ENCODE measurements around the gene STOML1. TPM values are rescaled to one million over a fixed set of nuclear protein-coding genes. Genes with fewer than 3 reads are reported as not detected.

Gene STOML1
- total RNA-seq, 1 experiment from 2014 or later = 5.4 TPM

DNA sequence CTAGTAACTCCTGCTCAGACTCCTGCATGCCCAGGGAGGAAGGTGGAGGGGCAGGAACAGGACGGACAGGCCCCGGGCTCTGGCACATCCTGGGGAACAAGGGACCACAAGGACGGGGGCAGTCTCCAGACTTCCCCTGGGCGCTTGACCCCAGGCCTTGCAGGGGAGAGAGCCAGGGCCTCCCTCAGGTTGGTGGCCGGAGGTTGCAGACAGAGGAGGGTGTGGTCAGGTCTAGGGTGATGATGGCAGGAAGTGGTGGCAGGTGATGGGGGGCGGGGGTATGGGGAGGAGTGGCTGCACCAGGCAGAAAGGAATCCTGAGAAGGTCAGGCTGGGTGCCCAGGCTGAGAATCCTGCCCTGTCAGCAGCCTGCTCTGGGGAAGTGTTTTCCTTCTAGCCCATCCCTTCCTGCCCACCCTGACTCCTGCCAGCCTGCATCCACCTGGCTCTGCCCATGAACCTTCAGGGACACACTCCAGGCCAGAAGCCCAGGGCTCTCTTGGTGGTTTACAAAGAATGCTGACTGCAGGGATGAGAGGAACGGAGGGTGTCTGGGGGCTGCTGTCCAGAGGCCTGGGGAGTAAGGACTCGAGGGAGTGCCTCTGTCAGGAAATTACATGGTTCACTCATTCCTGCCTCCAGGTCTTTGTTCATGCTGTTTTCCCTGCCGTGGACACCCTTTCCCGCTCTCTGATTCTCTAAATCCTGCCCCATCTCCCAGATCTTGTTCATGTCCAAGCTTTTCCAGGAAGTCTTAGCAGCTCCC, 50.0 kb downstream of the STOML1 start:
- Mint-ChIP-seq H3K4me3 (no peak overlapping the region), H3K27ac (no peak overlapping the region), H3K27me3 (ENCODE audit: low read depth) (no peaks in the 10 kb centered on the region), H3K4me1 (no peaks in the 10 kb centered on the region), H3K9me3 (no peaks in the 10 kb centered on the region), H3K36me3 (no peaks in the 10 kb centered on the region)
- TF ChIP-seq GRHL2 (CRISPR knock-in tag; IDR thresholded peaks at IDR 0.05; ENCODE audit: insufficient replicate concordance, severe bottlenecking) (no peak), KAT7 (CRISPR knock-in tag; IDR thresholded peaks at IDR 0.05; ENCODE audit: borderline replicate concordance) (no peak)
- TF ChIP-seq, protein P1, sequence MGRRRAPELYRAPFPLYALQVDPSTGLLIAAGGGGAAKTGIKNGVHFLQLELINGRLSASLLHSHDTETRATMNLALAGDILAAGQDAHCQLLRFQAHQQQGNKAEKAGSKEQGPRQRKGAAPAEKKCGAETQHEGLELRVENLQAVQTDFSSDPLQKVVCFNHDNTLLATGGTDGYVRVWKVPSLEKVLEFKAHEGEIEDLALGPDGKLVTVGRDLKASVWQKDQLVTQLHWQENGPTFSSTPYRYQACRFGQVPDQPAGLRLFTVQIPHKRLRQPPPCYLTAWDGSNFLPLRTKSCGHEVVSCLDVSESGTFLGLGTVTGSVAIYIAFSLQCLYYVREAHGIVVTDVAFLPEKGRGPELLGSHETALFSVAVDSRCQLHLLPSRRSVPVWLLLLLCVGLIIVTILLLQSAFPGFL (CRISPR knock-in tag; IDR thresholded peaks at IDR 0.05; ENCODE audit: borderline replicate concordance) = no peak
- ATAC-seq (0 out of 2 replicates have a peak, but pooled peaks have one; percentile 14), DNase-seq (ENCODE audit: low spot score) (no peak)
- ChIA-PET CTCF (interaction anchor here (0.9 to 1.0 kb wide), 2 partner anchors 14 to 106 kb away, joined by 3 to 5 read pairs; no protein-coding TSS in a partner anchor), POLR2A (interaction anchor here (0.8 kb wide), 1 partner anchor 9 kb away, joined by 3 read pairs; no protein-coding TSS in a partner anchor)

DNA sequence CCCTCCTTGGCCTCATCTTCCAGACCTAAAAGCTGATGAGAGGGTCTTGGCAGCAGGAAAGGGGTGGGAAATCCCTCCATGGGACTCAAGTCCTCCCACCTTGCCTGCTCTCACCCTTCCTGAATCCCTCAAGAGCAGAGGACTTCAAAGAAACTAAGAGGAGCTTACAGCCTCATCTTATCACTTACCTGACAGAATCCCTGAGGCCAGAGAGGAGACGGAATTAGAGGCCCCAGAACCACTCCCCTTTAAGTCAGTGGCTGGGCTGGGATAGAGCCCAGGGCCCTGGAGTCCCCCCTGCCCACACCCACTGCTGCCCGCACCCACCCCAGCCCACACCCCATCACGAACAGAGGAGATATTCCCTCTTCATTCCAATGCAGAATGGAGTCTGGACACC, 50.6 kb downstream of the STOML1 start:
- DNase-seq (ENCODE audit: low spot score) (no peak), ATAC-seq (no peak)
- H3K9me3 Mint-ChIP-seq = no peaks in the 10 kb centered on the region
- no peaks in the 10 kb centered on the region for H3K27me3 Mint-ChIP-seq (ENCODE audit: low read depth)
- peaks cover 2% of the 10 kb centered on the region for H3K4me1 Mint-ChIP-seq
- no peak for TF ChIP-seq IRF2 (CRISPR knock-in tag; IDR thresholded peaks at IDR 0.05; ENCODE audit: borderline replicate concordance, low read depth)
- no peak overlapping the region for H3K27ac Mint-ChIP-seq
- no peak overlapping the region for H3K4me3 Mint-ChIP-seq
- ChIA-PET CTCF (interaction anchor here (0.5 to 2.7 kb wide), 4 partner anchors 10 to 112 kb away, joined by 3 to 13 read pairs (median 4); no protein-coding TSS in a partner anchor), POLR2A (interaction anchor here (0.6 to 0.8 kb wide), 2 partner anchors 10 to 12 kb away, joined by 3 read pairs; no protein-coding TSS in a partner anchor)
- H3K36me3 Mint-ChIP-seq = no peaks in the 10 kb centered on the region

DNA sequence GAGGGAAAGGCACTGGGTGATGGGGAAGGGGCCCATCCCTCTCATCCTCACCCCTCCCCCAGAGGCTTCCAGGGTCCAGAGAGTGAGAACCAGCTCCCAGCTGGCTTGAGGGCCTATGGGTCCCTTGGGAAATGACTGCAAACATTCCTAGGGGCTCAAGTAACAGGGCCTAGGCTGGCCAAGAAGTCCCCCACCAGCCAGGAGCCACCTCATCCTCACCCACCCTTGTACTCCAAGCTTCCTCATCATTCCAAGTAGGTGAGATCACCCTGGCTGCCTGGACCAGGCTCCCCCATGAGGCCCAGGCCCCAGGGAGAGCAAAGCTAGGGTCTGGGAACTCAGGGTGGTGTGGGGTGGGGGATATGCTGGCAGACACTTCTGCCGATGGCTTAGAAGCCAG, 51.1 kb downstream of the STOML1 start:
- ChIA-PET POLR2A (interaction anchor here (0.6 to 0.8 kb wide), 2 partner anchors 10 to 12 kb away, joined by 3 read pairs; no protein-coding TSS in a partner anchor), CTCF (interaction anchor here (0.5 to 2.7 kb wide), 4 partner anchors 10 to 113 kb away, joined by 3 to 13 read pairs (median 4); no protein-coding TSS in a partner anchor)
- H3K9me3 Mint-ChIP-seq = no peaks in the 10 kb centered on the region
- no peak overlapping the region for H3K4me3 Mint-ChIP-seq
- H3K4me1 Mint-ChIP-seq = peaks cover 5% of the 10 kb centered on the region
- no peak; the same call in 1 of the 2 replicates for ATAC-seq
- TF ChIP-seq SOX15 (CRISPR knock-in tag; IDR thresholded peaks at IDR 0.05) (no peak), ZNF232 (CRISPR knock-in tag; IDR thresholded peaks at IDR 0.05) (no peak), SMAD4 (CRISPR knock-in tag; IDR thresholded peaks at IDR 0.05) (no peak), FOXK1 (CRISPR knock-in tag; IDR thresholded peaks at IDR 0.05) (no peak), NFATC4 (CRISPR knock-in tag; IDR thresholded peaks at IDR 0.05) (no peak)
- no peaks in the 10 kb centered on the region for H3K27me3 Mint-ChIP-seq (ENCODE audit: low read depth)
- H3K36me3 Mint-ChIP-seq = no peaks in the 10 kb centered on the region
- H3K27ac Mint-ChIP-seq = no peak overlapping the region
- no peak for DNase-seq (ENCODE audit: low spot score)

DNA sequence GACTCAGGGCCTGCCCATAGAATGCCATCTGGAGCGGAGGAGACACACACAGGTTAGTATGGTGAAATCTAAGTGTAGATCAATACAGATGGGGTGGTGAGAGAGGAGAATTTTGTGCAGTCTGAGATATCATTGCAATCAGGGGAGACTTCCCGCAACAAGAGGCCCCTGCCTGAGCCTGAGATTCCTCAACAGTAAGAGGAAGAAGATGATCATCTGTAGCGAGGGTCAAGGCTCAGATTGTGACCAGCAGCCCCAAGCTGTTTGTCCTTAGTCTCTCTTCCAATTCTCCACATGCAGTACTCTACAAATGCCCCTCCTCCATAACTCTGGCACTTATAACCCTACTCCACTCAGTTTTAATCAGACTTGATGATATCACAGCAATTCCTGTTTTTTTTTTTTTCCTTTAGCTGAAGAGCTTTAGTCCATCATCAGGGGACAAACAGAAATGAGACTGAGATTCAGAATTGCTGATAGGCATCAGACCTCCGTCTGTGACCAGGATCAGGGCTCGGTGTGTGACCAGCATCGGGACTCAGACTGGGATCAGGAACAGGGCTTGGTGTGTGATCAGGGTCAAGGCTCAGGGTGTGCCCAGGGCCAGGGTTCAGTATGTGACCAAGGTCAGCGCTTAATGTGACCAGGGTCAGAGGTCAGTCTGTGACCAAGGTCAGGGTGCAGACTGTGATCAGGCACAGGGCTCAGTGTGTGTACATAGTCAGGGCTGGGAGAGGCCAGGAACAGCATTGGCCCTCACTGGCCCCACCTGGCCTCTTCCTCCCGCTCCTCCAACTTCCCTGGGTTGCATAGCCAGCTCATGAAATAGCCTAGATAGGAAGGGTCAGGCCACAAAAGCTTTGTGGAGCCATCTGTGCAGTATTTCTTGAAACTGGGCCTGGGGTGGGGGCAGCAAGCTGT, 51.8 kb downstream of the STOML1 start:
- no peak for DNase-seq (ENCODE audit: low spot score)
- Mint-ChIP-seq H3K4me1 (peaks cover 10% of the 10 kb centered on the region), H3K9me3 (no peaks in the 10 kb centered on the region), H3K4me3 (no peak overlapping the region), H3K36me3 (no peaks in the 10 kb centered on the region), H3K27me3 (ENCODE audit: low read depth) (no peaks in the 10 kb centered on the region), H3K27ac (no peak overlapping the region)
- ChIA-PET CTCF (interaction anchor here (1.1 to 2.7 kb wide), 3 partner anchors 11 to 12 kb away, joined by 4 to 13 read pairs (median 6); no protein-coding TSS in a partner anchor), POLR2A (interaction anchor here (0.6 kb wide), 1 partner anchor 13 kb away, joined by 3 read pairs; no protein-coding TSS in a partner anchor)
- ATAC-seq = no peak
- TF ChIP-seq RORB (CRISPR knock-in tag; IDR thresholded peaks at IDR 0.05) (no peak), ZNF396 (CRISPR knock-in tag; IDR thresholded peaks at IDR 0.05; ENCODE audit: borderline replicate concordance) (no peak), GRHL2 (CRISPR knock-in tag; IDR thresholded peaks at IDR 0.05; ENCODE audit: insufficient replicate concordance, severe bottlenecking) (no peak), SMAD4 (CRISPR knock-in tag; IDR thresholded peaks at IDR 0.05) (no peak)
- TF ChIP-seq, protein P2, sequence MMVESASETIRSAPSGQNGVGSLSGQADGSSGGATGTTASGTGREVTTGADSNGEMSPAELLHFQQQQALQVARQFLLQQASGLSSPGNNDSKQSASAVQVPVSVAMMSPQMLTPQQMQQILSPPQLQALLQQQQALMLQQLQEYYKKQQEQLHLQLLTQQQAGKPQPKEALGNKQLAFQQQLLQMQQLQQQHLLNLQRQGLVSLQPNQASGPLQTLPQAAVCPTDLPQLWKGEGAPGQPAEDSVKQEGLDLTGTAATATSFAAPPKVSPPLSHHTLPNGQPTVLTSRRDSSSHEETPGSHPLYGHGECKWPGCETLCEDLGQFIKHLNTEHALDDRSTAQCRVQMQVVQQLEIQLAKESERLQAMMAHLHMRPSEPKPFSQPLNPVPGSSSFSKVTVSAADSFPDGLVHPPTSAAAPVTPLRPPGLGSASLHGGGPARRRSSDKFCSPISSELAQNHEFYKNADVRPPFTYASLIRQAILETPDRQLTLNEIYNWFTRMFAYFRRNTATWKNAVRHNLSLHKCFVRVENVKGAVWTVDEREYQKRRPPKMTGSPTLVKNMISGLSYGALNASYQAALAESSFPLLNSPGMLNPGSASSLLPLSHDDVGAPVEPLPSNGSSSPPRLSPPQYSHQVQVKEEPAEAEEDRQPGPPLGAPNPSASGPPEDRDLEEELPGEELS (CRISPR knock-in tag; IDR thresholded peaks at IDR 0.05) = no peak
- TF ChIP-seq, protein P3, sequence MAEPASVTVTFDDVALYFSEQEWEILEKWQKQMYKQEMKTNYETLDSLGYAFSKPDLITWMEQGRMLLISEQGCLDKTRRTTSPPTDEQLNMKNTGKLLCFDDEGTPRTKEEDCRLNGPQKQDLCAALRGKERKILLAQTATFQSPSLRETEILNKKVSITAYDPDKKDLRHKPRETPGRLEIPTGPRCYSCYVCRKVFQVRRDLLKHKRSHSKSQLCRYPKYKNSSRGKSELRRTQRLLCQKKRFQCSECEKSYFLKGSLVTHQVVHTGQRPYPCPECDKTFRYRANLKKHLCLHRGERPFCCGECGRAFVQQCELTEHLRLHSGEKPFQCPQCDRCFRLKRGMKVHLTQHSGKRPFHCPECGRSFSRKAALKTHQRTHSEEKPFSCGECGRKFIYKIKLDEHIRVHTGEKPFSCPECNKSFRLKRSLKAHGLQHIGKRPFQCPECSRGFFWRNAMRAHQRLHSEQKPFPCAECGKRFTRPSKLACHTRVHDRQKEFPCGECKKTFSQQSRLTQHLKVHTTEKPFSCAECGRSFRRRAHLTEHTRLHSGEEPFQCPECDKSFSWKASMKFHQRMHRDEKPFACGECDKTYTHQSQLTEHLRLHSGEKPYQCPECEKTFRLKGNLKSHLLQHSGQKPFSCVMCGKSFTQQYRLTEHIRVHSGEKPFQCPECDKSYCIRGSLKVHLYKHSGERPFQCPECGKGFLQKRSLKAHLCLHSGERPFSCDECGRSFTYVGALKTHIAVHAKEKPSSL (CRISPR knock-in tag; conservative IDR thresholded peaks at IDR 0.05) = no peak
- TF ChIP-seq, protein P4, sequence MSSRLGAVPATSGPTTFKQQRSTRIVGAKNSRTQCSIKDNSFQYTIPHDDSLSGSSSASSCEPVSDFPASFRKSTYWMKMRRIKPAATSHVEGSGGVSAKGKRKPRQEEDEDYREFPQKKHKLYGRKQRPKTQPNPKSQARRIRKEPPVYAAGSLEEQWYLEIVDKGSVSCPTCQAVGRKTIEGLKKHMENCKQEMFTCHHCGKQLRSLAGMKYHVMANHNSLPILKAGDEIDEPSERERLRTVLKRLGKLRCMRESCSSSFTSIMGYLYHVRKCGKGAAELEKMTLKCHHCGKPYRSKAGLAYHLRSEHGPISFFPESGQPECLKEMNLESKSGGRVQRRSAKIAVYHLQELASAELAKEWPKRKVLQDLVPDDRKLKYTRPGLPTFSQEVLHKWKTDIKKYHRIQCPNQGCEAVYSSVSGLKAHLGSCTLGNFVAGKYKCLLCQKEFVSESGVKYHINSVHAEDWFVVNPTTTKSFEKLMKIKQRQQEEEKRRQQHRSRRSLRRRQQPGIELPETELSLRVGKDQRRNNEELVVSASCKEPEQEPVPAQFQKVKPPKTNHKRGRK (CRISPR knock-in tag; IDR thresholded peaks at IDR 0.05; ENCODE audit: borderline replicate concordance) = no peak
- TF ChIP-seq, protein P5, sequence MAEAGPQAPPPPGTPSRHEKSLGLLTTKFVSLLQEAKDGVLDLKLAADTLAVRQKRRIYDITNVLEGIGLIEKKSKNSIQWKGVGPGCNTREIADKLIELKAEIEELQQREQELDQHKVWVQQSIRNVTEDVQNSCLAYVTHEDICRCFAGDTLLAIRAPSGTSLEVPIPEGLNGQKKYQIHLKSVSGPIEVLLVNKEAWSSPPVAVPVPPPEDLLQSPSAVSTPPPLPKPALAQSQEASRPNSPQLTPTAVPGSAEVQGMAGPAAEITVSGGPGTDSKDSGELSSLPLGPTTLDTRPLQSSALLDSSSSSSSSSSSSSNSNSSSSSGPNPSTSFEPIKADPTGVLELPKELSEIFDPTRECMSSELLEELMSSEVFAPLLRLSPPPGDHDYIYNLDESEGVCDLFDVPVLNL (CRISPR knock-in tag; IDR thresholded peaks at IDR 0.05; ENCODE audit: borderline replicate concordance, low read depth) = no peak

All from WTC11 (cell line).